OCI-LY7 (cell line): ENCODE measurements around the gene HJURP. TPM values are rescaled to one million over a fixed set of nuclear protein-coding genes. Genes with fewer than 3 reads are reported as not detected.

Source experiments
- total RNA-seq, 2 experiments: library from RNA; depleted of rRNA in 1 of 2; stranded (reverse); fragments of >200 nt in 1 of 2; shearing (Covaris generic) in 1 of 2; gene quantifications; 2 replicates each; pipeline ENCODE4 v1.2.3, GENCODE V29; 2014 to 2022

Gene HJURP
- total RNA-seq, 2 experiments from 2014 or later: 94.3 to 122 TPM

Other genes starting within 250 kb of the HJURP start
- gene UGT1A8, start 236.9 kb downstream of the HJURP start, total RNA-seq (2014; rRNA removed; shearing (Covaris generic)): not detected in 2 replicates
- gene UGT1A8, start 236.9 kb downstream of the HJURP start, total RNA-seq (2022): not detected in 2 replicates
- gene UGT1A10, start 218.1 kb downstream of the HJURP start, total RNA-seq (2014; rRNA removed; shearing (Covaris generic)): not detected in 2 replicates
- not detected in 2 replicates for gene UGT1A10, start 218.1 kb downstream of the HJURP start, total RNA-seq (2022)
- gene UGT1A9, start 182.6 kb downstream of the HJURP start, total RNA-seq (2014; rRNA removed; shearing (Covaris generic)): not detected in 2 replicates
- not detected in 2 replicates for gene UGT1A9, start 182.6 kb downstream of the HJURP start, total RNA-seq (2022)
- gene UGT1A7, start 172.6 kb downstream of the HJURP start, total RNA-seq (2014; rRNA removed; shearing (Covaris generic)): not detected in 2 replicates
- gene UGT1A7, start 172.6 kb downstream of the HJURP start, total RNA-seq (2022): not detected in 2 replicates
- gene UGT1A6, start 161.6 kb downstream of the HJURP start, total RNA-seq (2014; rRNA removed; shearing (Covaris generic)): not detected in 2 replicates
- not detected in 2 replicates for gene UGT1A6, start 161.6 kb downstream of the HJURP start, total RNA-seq (2022)
- gene UGT1A5, start 141.6 kb downstream of the HJURP start, total RNA-seq (2014; rRNA removed; shearing (Covaris generic)): not detected in 2 replicates
- not detected in 2 replicates for gene UGT1A5, start 141.6 kb downstream of the HJURP start, total RNA-seq (2022)
- not detected in 2 replicates for gene UGT1A4, start 135.8 kb downstream of the HJURP start, total RNA-seq (2014; rRNA removed; shearing (Covaris generic))
- not detected in 2 replicates for gene UGT1A4, start 135.8 kb downstream of the HJURP start, total RNA-seq (2022)
- gene UGT1A3, start 125.5 kb downstream of the HJURP start, total RNA-seq (2014; rRNA removed; shearing (Covaris generic)): not detected in 2 replicates
- gene UGT1A3, start 125.5 kb downstream of the HJURP start, total RNA-seq (2022): not detected in 2 replicates
- gene UGT1A1, start 94.3 kb downstream of the HJURP start, total RNA-seq (2014; rRNA removed; shearing (Covaris generic)): not detected in 2 replicates
- gene UGT1A1, start 94.3 kb downstream of the HJURP start, total RNA-seq (2022): not detected in 2 replicates
- not detected in 2 replicates for gene MROH2A, start 76.2 kb downstream of the HJURP start, total RNA-seq (2014; rRNA removed; shearing (Covaris generic))
- not detected in 2 replicates for gene MROH2A, start 76.2 kb downstream of the HJURP start, total RNA-seq (2022)
- gene TRPM8, start 62.8 kb upstream of the HJURP start, total RNA-seq (2014; rRNA removed; shearing (Covaris generic)): not detected in 2 replicates
- not detected in 2 replicates for gene TRPM8, start 62.8 kb upstream of the HJURP start, total RNA-seq (2022)
- not detected in 2 replicates for gene SPP2, start 196.2 kb upstream of the HJURP start, total RNA-seq (2014; rRNA removed; shearing (Covaris generic))
- not detected in 2 replicates for gene SPP2, start 196.2 kb upstream of the HJURP start, total RNA-seq (2022)